OCI-M2 (cell line): ENCODE measurements around the gene ZNF654.
"Not testable (repeated sequence)": the region's sequence is repeated elsewhere in the genome, so short reads cannot be mapped to it uniquely, and the experiment has no call there.

Experiments used
- DNase-seq: peaks from one replicate; lab custom pipeline; 2025; ENCODE audit not compliant: unreplicated experiment; lab: John Stamatoyannopoulos, UW

The ZNF654 gene

DNA sequence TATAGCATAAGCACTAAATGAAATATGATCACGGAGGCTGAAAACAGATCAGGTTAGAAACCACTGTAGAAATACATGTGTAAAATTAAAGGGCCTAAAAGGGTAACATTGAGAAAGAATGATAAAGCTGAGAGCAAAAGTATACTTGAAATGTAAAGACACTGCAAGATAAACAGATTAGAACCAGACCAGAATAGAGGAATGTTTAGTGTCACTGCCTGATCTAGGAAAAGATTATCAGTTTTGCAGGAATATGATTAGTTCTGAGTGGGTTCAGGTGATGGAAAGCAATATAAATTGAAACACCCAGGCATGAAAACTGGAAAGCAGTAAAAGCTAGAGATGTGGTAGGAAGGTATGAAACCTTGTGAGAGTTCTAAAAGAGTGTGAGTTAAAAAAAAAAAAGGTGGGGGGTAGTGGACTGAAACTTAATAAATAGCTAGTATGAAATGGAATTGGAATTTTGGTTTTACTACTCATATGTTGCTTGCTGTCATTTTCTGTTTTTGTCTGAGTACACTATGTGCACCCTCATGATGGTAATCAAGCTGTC lies 74.7 kb downstream of the ZNF654 start:
- no peak for DNase-seq

DNA sequence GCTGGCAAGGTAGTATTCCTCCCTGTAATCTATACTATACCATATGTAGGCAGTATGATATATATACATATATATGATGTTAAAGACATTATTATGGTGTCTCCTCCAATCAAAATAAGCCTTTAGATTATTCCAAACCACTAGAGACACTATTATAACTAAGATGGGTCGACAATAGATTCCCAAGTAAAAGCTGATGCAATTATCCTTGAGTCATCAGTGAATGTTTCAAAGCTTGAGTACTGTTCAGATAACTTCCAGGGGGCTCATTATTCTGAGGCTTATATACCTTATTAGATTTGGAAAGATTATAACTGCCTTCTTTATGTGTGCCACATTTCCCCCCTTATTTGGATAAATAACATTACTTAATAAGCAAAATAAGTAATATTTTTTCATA lies 78.8 kb downstream of the ZNF654 start:
- DNase-seq, result no peak

DNA sequence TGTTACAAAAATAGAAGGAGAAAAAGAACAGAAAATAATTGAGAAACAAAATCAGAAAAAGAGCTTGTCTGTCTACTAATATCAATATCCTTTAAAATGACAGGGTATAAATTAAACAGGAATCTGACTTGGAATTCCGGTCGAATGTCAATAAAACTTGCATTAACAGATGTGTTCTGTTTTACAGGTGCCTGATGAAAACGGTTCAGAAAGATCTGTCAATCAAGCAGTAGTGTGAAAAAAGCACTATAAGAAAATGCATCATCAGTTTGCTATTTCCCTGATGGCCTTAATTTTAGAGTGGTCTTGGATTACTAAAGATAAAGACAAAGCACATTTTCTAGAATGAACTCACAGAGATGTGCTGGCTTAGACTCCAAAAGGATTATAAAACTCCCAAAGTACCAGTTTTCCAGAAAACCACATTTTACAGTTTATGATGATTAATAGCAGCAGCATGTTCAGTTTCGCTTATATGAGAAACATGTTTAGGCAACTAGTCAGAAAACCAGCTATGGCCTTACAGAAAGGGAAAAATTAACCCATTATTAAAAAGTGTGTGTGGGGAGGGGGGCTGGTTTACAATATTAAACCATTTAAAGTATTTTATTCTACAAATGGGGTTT lies 82.5 kb downstream of the ZNF654 start:
- no peak for DNase-seq

DNA sequence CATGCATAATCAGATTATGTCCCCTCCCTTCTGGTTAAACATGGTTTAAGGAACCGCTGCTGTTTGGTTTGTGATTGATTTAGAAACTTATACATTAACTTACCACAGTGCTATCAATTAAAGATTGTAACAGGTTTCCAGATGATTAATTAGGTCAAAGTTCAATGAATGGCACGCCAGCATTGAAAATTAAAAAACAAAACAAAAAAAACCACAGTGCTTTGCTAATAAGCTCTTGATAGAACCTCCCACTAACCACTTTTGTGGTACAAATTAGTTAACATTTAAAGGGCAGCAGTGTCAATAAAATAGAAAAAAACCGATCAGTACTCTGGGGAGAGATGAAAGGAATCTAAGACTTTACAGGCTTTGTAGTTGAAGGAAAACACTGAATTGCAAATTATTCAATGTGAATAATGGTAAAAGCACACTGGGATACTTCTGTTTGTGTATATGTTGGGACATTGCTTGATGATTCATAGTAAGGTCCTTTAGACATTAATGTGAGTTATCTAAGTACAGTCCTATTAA lies 83.1 kb downstream of the ZNF654 start:
- no peak for DNase-seq

DNA sequence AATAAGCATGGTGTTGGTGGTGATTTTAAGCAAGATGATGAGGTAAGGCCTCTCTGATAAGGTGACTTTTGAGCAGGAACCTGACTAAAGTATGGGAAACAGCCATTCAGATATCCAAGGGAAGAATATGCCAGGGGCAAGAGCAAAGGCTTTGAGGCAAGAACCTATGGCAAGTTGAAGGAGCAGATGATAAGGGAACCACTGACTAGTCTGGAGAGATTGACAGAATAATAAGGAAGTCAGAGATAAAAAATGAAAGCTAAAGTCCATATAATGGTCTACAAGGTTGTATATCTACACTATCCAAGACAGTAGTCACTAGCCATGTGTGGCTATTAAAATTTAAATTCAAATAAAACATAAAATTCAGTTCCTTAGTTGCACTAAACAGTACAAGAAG lies 88.2 kb downstream of the ZNF654 start:
- DNase-seq, result no peak

DNA sequence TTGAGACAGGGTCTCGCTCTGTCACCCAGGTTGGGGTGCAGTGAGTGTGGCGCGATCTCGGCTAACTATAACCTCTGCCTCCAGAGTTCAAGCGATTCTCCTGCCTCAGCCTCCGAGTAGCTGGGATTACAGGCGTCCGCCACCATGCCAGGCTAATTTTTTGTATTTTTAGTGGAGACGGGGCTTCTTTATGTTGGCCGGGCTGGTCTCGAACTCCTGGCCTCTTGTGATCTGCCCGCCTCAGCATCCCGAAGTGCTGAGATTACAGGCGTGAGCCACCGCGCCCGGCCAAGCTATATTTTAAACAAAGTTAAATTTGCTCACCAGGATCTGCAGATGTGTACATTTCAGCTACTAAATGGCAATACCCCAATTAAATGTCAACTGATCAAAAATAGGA lies 89.6 kb downstream of the ZNF654 start:
- DNase-seq, result no peak

DNA sequence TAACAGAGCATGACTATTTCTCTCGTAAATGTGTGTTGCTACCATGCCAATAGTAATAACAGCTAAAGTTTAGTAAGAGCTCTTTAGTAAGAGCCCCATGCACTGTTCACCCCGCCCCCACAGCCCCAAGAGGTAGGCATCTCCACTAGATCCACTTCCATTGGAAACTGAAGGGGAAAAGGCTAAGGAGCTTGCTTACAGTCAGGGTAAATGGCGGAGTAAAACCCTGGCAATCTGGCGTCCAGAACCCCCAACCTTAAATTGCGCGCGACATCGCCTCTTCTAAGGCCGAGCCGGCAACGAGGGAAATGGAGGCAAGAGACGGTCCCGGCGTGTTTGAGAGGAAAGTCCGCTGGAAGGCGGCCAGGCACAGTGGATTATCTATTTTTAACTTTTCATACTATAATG lies 90.0 kb downstream of the ZNF654 start:
- peak; percentile 55 for DNase-seq

DNA sequence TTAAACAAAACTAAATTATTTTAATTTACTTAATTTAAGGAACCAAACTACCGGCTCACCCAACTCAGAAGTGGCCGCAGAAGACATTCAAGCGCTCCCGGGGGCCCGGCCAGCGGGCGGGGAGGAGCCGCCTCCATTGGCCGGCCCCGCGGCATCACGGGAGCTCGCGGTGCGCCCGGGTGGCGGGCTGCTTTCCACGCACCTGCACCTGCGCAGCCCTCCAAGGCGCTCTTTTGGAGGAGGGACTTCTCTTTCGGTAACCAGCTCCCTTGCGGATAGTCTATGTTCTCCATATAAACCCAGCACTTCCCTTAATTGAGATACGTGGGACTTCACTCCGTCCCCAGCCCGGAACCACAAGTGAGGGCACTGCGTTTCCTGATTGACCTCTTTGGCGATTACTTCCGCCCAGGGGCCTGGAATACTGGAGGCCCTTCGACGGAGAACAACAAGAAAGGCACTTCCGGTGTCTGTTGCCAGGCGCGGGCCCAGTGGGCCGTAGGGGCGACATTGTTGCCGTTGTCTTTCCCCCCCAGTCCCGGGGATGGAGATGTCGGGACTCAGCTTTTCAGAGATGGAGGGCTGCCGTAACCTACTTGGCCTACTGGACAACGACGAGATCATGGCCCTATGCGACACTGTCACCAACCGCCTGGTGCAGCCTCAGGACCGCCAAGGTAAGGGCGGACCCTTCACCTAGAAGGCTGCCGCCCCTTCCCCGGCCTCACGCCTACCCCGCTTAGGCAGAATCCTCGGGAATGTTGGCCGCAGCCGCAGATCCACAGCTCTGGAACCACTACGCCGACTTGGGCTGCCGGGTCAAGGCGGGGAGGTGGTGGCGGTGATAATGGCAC lies 90.7 kb downstream of the ZNF654 start, which contains the start of gene C3orf38:
Gene C3orf38, plus strand, starts transcription at position 451 of the 854 bp plus-strand sequence. Its CDS starts 94 bp downstream, at position 545.
- DNase-seq, result peak; percentile 58

DNA sequence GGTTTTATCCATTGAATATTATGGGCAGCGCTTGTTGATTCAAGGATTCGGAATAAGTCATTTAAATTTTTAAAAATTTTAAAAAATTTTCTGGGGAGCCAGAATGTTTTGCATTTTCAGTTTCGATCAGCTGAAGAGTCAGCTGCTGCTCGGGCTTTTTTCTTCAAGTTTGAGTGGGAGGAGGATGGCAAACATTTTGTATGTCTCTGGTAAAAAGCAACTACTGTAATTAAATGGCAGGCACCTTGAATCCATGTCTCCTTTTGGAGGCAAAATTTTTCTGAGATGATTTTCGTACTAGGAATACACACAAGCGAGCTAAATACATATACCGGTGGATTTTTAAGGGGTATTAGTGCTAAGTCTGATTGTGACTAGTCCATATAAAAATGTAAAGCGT lies 91.3 kb downstream of the ZNF654 start:
- DNase-seq, result no peak

DNA sequence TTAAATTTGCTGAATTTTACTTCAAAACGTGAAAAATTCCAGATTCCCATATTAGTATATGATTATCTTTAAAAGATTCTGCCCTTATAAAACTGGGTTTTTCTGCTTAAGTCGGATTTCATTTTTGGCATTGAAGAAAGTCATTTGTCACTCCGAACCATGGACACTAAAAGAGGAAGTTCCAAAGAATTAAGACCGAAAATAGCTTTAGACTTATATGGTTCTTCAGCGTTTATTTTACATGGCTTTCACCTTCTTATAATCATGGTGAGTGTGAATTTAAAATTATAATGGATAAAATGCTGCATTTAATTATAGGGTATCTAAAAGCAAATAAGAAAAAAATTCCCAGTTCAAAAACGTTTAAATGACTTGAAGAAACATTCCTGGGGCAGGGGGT lies 91.8 kb downstream of the ZNF654 start:
- DNase-seq, result no peak

DNA sequence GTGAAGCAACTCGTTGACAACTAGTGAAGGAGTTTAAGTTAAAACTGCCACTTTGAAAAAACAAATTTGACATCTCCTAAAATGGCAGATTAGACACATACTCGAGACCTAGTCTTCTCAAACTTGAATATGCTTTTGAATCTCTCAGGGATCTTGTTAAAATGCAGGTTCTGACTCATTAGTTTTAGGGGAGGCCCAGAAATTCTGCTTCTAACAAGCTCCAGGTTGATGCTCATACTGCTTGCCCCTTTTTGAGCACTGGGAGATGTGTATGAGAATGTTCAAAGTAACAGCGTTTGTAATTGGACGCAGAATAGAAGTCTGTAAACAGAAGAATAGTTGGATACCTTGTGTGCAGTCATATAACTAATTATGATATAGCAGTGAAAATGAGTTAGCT lies 92.3 kb downstream of the ZNF654 start:
- DNase-seq, result no peak

DNA sequence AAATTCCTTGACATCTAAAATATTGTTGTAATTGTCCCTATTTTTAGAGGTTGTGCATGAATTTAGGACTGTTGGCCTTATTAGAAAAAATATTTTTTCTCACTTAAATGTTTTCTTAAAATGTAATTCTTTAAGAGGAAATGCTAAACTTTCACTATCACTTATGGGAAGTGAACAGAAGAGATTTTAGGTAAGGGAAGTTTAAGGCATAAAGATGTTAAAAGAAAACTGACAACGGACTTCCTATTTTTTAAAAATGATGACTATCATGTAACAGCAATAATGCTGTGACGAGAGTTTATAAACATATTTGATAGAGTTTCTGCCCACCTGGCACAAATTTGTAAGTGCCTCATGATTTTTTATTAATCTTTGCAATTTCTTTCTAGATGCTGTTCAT lies 93.8 kb downstream of the ZNF654 start:
- no peak for DNase-seq

DNA sequence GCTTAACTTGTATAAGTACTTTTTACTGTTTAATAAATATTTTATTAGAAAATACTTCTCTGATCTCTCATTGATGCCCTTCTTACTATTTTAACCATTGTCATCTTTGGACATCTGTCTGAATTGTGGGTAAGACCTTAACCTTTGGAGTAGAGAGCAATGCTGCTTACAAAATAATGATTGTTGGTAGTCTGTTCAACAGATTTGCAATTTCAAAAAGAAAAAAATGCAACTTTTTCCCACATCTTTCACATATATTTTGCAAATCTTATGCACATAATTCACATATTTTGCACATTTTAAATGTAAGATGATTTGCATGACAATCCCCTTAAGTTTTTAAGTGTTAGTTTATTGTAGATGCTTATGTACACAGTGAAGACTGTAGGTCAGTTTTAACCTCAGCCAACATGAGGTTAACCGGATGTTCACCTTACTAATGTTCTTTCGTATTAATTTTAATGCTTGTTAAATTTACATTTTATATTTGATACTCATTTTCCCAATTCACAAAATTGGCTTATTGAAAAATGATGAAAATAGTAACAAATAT lies 107.4 kb downstream of the ZNF654 start:
- no peak for DNase-seq

DNA sequence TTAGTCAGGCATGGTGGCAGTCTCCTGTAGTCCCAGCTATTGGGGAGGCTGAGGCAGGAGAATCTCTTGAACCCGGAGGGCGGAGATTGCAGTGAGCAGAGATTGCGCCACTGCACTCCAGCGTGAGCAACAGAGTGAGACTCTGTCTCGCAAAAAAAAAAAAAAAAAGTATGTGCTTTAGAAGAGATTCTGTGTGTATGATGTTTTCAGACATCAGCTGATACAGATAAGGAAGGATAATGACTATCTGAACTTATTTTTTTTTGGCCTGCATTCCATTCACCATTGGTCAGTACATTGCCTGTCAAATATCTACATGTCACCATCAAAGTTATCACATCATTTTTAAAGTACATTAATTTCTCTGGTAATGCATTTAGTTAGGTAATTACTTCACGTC lies 108.1 kb downstream of the ZNF654 start:
- no peak for DNase-seq

DNA sequence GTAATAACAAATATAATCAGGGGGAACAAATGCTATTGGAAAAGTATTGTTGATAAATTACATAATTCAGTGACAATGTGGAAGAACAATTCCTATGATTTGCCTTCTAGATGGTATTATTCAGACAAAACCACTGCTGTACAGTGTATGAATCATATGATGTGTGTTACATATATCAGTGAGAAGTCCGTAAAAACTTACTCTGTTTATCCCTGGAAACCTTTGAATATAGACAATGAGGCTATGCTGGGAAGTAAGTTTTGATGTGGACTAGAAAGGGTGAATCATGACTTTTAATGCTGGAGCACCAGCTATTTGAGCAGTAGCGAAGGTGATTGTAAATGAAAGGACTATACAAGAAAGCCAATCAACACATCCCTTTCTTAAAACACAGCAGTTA lies 108.6 kb downstream of the ZNF654 start:
- no peak for DNase-seq

DNA sequence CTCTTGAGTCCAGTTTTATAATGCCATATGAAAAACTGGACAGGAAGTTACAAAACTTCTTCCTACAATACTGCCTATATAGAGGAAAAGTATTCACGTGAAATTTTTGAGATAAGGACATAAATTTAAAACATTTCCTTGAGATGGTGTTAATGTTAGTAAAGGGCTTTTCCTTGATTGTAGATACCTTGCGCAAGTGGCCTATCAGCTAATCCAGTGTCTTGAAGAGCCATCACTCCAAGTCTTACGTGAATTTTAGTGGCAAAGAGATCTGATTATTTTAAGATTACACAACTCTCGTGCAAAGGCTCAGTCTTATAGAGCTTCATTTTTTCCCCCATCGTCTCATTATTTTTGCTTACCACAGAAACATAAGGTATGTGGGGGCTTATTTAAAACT lies 109.1 kb downstream of the ZNF654 start:
- no peak for DNase-seq

DNA sequence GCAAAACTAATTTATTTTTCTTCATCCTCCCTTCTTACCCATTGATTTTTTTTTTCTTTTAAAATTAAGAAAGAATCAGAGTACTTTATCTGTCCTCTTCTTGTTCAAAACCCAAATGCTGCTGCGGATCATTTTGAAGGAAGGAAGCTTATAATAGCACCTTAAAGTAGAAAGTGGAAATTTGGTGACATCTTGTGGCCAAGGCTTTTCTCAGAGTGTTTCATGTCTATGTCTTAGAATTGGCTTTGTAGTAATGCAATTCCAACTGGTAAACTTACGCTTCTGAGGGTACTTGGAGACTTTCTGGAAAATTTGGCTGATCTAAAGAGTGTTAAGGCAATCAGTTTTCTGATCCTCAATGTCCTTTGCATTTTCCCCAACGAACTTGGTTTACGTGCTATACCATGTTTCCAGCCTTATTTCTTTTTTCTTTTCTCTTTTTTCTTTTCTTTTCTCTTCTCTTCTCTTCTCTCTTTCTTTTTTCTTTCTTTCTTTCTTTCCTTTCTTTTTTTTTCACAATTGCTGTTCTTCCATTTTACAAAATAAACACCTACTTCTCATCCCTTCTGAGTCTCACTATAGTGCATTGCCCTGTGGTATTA lies 121.4 kb downstream of the ZNF654 start:
- DNase-seq, result no peak

DNA sequence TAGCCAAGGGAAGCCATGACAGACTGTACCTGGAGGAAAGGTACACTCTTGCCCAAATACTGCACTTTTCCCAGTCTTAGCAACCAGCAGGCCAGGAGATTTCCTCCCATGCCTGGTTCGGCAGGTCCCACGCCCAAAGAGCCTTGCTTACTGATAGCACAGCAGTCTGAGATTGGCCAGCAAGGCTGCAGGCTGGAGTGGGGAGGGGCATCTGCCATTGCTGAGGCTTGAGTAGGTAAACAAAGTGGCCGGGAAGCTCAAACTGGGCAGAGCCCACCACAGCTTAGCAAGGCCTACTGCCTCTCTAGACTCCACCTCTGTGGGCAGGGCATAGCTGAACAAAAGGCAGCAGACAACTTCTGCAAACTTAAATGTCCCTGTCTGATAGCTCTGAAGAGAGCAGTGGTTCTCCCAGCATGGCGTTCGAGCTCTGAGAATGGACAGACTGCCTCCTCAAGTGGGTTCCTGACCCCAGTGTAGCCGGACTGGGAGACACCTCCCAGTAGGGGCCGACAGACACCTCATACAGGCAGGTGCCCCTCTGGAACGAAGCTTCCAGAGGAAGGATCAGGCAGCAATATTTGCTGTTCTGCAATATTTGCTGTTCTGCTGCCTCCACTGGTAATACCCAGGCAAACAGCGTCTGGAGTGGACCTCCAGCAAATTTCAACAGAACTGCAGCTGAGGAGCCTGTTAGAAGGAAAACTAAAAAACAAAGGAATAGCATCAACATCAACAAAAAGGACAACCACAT lies 123.3 kb downstream of the ZNF654 start:
- DNase-seq, result not testable (repeated sequence)

DNA sequence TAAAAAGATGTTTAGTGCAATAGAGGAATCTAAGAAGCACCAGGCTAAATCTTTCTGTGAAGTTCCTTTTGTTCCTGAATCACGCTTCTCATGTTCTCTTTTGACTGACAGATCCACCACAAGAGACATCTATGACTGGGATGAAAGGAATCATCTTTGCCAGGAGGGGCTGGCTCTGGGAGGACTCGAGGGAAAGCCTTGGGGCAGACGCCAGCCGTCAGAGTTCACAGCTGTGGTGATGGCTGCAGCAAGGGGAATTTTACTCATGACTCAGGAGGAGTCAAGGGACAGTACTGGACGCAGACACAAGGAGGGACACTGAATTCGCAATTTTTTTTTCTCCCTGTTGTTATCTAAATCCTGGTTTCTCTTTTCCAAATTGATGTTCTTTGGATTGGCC lies 129.4 kb downstream of the ZNF654 start:
- DNase-seq, result no peak

DNA sequence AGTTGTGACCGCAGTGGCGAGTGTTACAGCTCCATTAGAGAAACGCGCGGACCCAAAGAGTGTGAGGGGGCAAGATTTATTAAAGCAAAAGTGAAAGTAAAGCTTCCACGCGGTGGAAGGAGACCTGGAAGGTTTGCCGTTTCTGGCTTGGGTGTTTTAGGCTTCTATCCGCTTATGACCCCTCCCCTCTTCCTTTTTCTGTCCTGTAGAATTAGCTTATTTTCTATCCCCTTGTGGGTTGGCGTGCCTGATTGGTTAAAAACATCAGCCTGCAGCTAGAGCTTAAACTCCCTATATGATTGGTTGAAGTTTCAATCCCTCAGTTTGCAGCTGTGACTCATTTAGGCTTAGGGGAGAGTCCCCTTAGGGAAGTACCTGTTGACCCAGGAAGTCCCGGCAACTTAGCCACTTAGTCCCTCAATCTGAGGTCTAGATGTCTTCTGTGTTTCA lies 130.3 kb downstream of the ZNF654 start:
- no peak for DNase-seq
